HCT116 (cell line): ENCODE results near the gene GRIFIN. TPM values are rescaled to one million over a fixed set of nuclear protein-coding genes. Genes with fewer than 3 reads are reported as not detected.

Source experiments
- ATAC-seq: fragments of 200-7000 bp; cut with Tn5 transposase; 2 replicates; pipeline ENCODE4 v1.9.1; 2020; ENCODE audit warnings: mild to moderate bottlenecking, moderate library complexity
- BruUV-seq: library from RNA; stranded (reverse); fragments of 400-500 nt; replicated peaks from 2 replicates; lab custom pipeline; 2021; lab: Mats Ljungman, UMichigan
- CTCF ChIA-PET: fragments of 300-600 bp; sonication (Branson Sonifier 250); formaldehyde crosslinking; loops from one replicate; lab custom pipeline; 2021; ENCODE audit warnings: antibody characterized with exemption; lab: Charles Lee
- POLR2A ChIA-PET: fragments of 300-600, 350-600 bp; sonication (Branson Sonifier 250); formaldehyde crosslinking; loops from one replicate; lab custom pipeline; 2021; ENCODE audit warnings: antibody characterized with exemption; lab: Charles Lee
- RAD21 ChIA-PET, 2 experiments: fragments of 300-600 bp; sonication (Branson Sonifier 250); formaldehyde crosslinking; loops; one replicate each; lab custom pipeline; 2023; ENCODE audit warnings: low total read pairs in 2 of 2; ENCODE audit not compliant: uncharacterized antibody in 2 of 2, unreplicated experiment in 2 of 2, low non-redundant PET in 1 of 2; lab: Charles Lee
- DNase-seq: peaks from one replicate; pipeline ENCODE4 v3.0.0-alpha.2; 2010; ENCODE audit warnings: low read depth, low spot score
- H2AFZ ChIP-seq: fragments of 200-600 bp; shearing (Covaris generic), sonication (generic); 2 replicates; pipeline ENCODE4 v1.6.1; 2017; ENCODE audit warnings: low read depth, mixed run types, mixed read lengths, antibody characterized with exemption, low read length; ENCODE audit not compliant: poor library complexity, severe bottlenecking
- H3K27ac ChIP-seq: 2 replicates; pipeline ENCODE4 v1.5.1; 2012; ENCODE audit warnings: low read depth, low read length
- H3K27me3 ChIP-seq: fragments of 200-600 bp; sonication (generic); 2 replicates; pipeline ENCODE4 v1.6.1; 2016; ENCODE audit warnings: mixed run types, low read length, mixed read lengths; ENCODE audit not compliant: insufficient read depth
- H3K36me3 ChIP-seq, 2 experiments: fragments of 200-500 bp in 1 of 2; fragments of 200-600 bp in 1 of 2; sonication (Bioruptor generic) in 1 of 2; sonication (generic) in 1 of 2; 2 replicates each; pipeline versions ENCODE4 v1.5.1 to v1.6.1; 2014 to 2016; ENCODE audit warnings: low read length in 2 of 2, inconsistent platforms in 1 of 2, mixed read lengths in 1 of 2, mixed run types in 1 of 2; ENCODE audit not compliant: insufficient read depth in 2 of 2, control insufficient read depth in 1 of 2
- H3K4me1 ChIP-seq, 2 experiments: fragments of 200-600 bp in 1 of 2; sonication (generic) in 1 of 2; 2 replicates each; pipeline versions ENCODE4 v1.5.1 to v1.6.1; 2012 to 2017; ENCODE audit warnings: low read length in 2 of 2, inconsistent platforms in 1 of 2, mild to moderate bottlenecking in 1 of 2, mixed read lengths in 1 of 2, mixed run types in 1 of 2, moderate library complexity in 1 of 2; ENCODE audit not compliant: insufficient read depth in 2 of 2, control insufficient read depth in 1 of 2
- H3K4me2 ChIP-seq: fragments of 200-600 bp; sonication (generic); 2 replicates; pipeline ENCODE4 v1.6.1; 2017; ENCODE audit warnings: mixed run types, low read length, mixed read lengths
- H3K4me3 ChIP-seq, 2 experiments: fragments of 200-600 bp in 1 of 2; sonication (generic) in 1 of 2; replicated peaks in 1 of 2; 2 replicates each; pipeline ENCODE4 v1.5.1; 2011 to 2016; ENCODE audit warnings: low read length in 2 of 2, control low read depth in 1 of 2, low read depth in 1 of 2, mild to moderate bottlenecking in 1 of 2, mixed read lengths in 1 of 2, mixed run types in 1 of 2
- H3K79me2 ChIP-seq: fragments of 200-600 bp; sonication (generic); 2 replicates; pipeline ENCODE4 v1.6.1; 2017; ENCODE audit warnings: mild to moderate bottlenecking, mixed run types, low read length, moderate library complexity, mixed read lengths; ENCODE audit not compliant: insufficient read depth
- H3K9ac ChIP-seq: fragments of 200-600 bp; sonication (generic); 2 replicates; pipeline ENCODE4 v1.6.1; 2016; ENCODE audit warnings: low read length, mixed read lengths
- H3K9me2 ChIP-seq: fragments of 200-600 bp; sonication (generic), shearing (Covaris generic); 2 replicates; pipeline ENCODE4 v1.6.1; 2017; ENCODE audit warnings: mixed run types, mild to moderate bottlenecking, moderate library complexity; ENCODE audit not compliant: insufficient read depth
- H3K9me3 ChIP-seq, 2 experiments: fragments of 200-500 bp in 1 of 2; fragments of 200-600 bp in 1 of 2; sonication (Bioruptor generic) in 1 of 2; sonication (generic) in 1 of 2; 2 replicates each; pipeline ENCODE4 v1.6.1; 2014 to 2017; ENCODE audit warnings: low read length in 2 of 2, mixed read lengths in 2 of 2, inconsistent platforms in 1 of 2, low read depth in 1 of 2, mild to moderate bottlenecking in 1 of 2, mixed run types in 1 of 2, moderate library complexity in 1 of 2; ENCODE audit not compliant: control insufficient read depth in 1 of 2, insufficient read depth in 1 of 2
- H4K20me1 ChIP-seq: fragments of 200-600 bp; sonication (generic), shearing (Covaris generic); 2 replicates; pipeline ENCODE4 v1.6.1; 2017; ENCODE audit warnings: mixed run types, mild to moderate bottlenecking, moderate library complexity; ENCODE audit not compliant: insufficient read depth
- CEBPB ChIP-seq: IDR thresholded peaks from 2 replicates; pipeline ENCODE4 v1.6.1; 2012; ENCODE audit warnings: low read depth
- EGR1 ChIP-seq: IDR thresholded peaks from 2 replicates; pipeline ENCODE4 v1.6.1; 2012; ENCODE audit warnings: low read depth
- ELF1 ChIP-seq: IDR thresholded peaks from 2 replicates; pipeline ENCODE4 v1.6.1; 2012; ENCODE audit warnings: low read depth, borderline replicate concordance
- EZH2 ChIP-seq: fragments of 200-600 bp; sonication (generic); IDR thresholded peaks from 2 replicates; pipeline ENCODE4 v1.6.1; 2017; ENCODE audit warnings: antibody characterized with exemption, mixed run types
- EZH2phosphoT487 ChIP-seq: fragments of 200-600 bp; IDR thresholded peaks from 2 replicates; pipeline ENCODE4 v1.6.1; 2018; ENCODE audit warnings: antibody characterized with exemption, borderline replicate concordance
- POLR2A ChIP-seq: IDR thresholded peaks from 2 replicates; pipeline ENCODE4 v1.7.0; 2011; ENCODE audit warnings: borderline replicate concordance; ENCODE audit not compliant: insufficient read depth, insufficient read length; ENCODE audit errors: extremely low read depth
- RAD21 ChIP-seq: IDR thresholded peaks from 2 replicates; pipeline ENCODE4 v1.6.1; 2012; ENCODE audit warnings: low read depth, mild to moderate bottlenecking
- REST ChIP-seq: IDR thresholded peaks from 2 replicates; pipeline ENCODE4 v1.6.1; 2012; ENCODE audit warnings: low read depth
- SP1 ChIP-seq: IDR thresholded peaks from 2 replicates; pipeline ENCODE4 v1.6.1; 2012; ENCODE audit warnings: low read depth
- SRF ChIP-seq: IDR thresholded peaks from 2 replicates; pipeline ENCODE4 v1.6.1; 2012; ENCODE audit warnings: low read depth
- ZFX ChIP-seq: fragments of 450-650 bp; IDR thresholded peaks from 2 replicates; pipeline ENCODE4 v1.6.1; 2017
- ZNF274 ChIP-seq: fragments of 200-500 bp; sonication (Bioruptor generic); IDR thresholded peaks from 2 replicates; pipeline ENCODE4 v1.6.1; 2014; ENCODE audit warnings: mild to moderate bottlenecking, low read depth, low read length, inconsistent platforms
- intact Hi-C: fragments of 100-400 bp; cut with micrococcal nuclease; formaldehyde crosslinking; loops from 2 replicates; pipeline ENCODE4 v1.10.0; 2022
- total RNA-seq: library from RNA; stranded (reverse); gene quantifications from one replicate; pipeline ENCODE4 v1.2.1, GENCODE V29; 2021; ENCODE audit not compliant: unreplicated experiment
- TF ChIP-seq, protein P1 (sequence below): IDR thresholded peaks from 2 replicates; pipeline ENCODE4 v1.6.1; 2012
- TF ChIP-seq, protein P2 (sequence below): IDR thresholded peaks from 2 replicates; pipeline ENCODE4 v1.6.1; 2012

Gene GRIFIN
- total RNA-seq, 1 experiment from 2014 or later, result not detected

DNA sequence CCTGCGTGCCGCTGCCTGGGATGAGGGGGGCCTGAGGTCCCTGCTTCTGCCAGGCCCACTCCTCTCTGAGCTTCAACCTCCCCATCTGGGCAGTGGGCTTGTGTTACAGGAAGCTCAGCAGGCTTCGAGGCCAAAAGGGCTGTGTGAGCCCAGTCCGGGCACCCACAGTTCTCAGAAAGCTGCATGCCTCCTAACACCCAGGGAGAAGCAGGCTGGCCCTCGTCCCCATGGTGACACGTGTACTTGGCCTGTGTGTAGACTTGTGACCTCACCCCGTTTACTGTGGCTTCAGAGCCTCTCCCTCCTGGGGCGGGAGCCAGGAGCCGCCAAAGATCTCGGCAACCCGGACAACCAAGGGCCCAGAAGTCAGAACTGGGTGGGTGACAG, 2.2 kb upstream of the GRIFIN start:
- intact Hi-C loops, result no loop called here
- Histone ChIP-seq H3K27me3 (no peaks in the 10 kb centered on the region), H3K4me3 (no peak overlapping the region), H3K9me2 (no peaks in the 10 kb centered on the region), H3K27ac (no peak overlapping the region), H3K9me3 (peaks cover 3 to 12% of the 10 kb centered on the region in 2 experiments; a peak in 2 of 4 replicates), H4K20me1 (no peaks in the 10 kb centered on the region), H3K4me1 (peaks cover 7 to 11% of the 10 kb centered on the region in 2 experiments; a peak in 2 of 4 replicates), H3K79me2 (no peaks in the 10 kb centered on the region), H3K9ac (no peak overlapping the region), H2AFZ (no peak overlapping the region), H3K4me2 (no peak overlapping the region), H3K36me3 (no peaks in the 10 kb centered on the region)
- ATAC-seq, result no peak
- ChIA-PET POLR2A (interaction anchor here (1.9 kb wide), 1 partner anchor 10 kb away, joined by 4 read pairs; no protein-coding TSS in a partner anchor), RAD21 (no interaction called here), CTCF (no interaction called here)
- BruUV-seq, result no TSS peak
- TF ChIP-seq REST, result no peak
- TF ChIP-seq, protein P1, sequence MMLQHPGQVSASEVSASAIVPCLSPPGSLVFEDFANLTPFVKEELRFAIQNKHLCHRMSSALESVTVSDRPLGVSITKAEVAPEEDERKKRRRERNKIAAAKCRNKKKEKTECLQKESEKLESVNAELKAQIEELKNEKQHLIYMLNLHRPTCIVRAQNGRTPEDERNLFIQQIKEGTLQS, result no peak
- TF ChIP-seq CEBPB, result no peak
- no peak for TF ChIP-seq EZH2
- TF ChIP-seq POLR2A, result no peak
- no peak for TF ChIP-seq ZNF274
- TF ChIP-seq SRF, result no peak
- no peak for TF ChIP-seq RAD21
- no peak for TF ChIP-seq EGR1
- TF ChIP-seq ELF1, result no peak
- TF ChIP-seq SP1, result no peak
- no peak for TF ChIP-seq ZFX
- TF ChIP-seq, protein P2, sequence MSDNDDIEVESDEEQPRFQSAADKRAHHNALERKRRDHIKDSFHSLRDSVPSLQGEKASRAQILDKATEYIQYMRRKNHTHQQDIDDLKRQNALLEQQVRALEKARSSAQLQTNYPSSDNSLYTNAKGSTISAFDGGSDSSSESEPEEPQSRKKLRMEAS, result no peak
- no peak for TF ChIP-seq EZH2phosphoT487
- no peak for DNase-seq
